ENCODE measurements around the gene PTPN1. TPM values are rescaled to one million over a fixed set of nuclear protein-coding genes. Genes with fewer than 3 reads are reported as not detected.
"Not testable (repeated sequence)": the region's sequence is repeated elsewhere in the genome, so short reads cannot be mapped to it uniquely, and the experiment has no call there.

Gene PTPN1
- total RNA-seq, 4 donors from 2014 or later: 13.8 to 40.4 (median 22.0) TPM

- Histone ChIP-seq H3K4me1 (peaks cover 0 to 6% (median 1%) of the 10 kb centered on the region in 4 donors), H3K4me3 (no peak overlapping the region), H3K36me3 (no peaks in the 10 kb centered on the region), H3K27me3 (no peaks in the 10 kb centered on the region), H3K27ac (peak overlapping the region; percentile 31 to 69 (median 48)), H3K9me3 (no peaks in the 10 kb centered on the region)
- no peak for TF ChIP-seq CTCF (IDR thresholded peaks at IDR 0.05)
- no peak for TF ChIP-seq POLR2A (IDR thresholded peaks at IDR 0.05)
- DNase-seq: no peak
Observed at GRCh38 chr20:50501972-50502745, 8.0 kb upstream of the PTPN1 start.

GRCh38 chr20:50504231-50504823 lies 5.9 kb upstream of the PTPN1 start:
- TF ChIP-seq POLR2A (IDR thresholded peaks at IDR 0.05): no peak
- peak in 5 of 6 experiments; percentile 15 to 39 (median 24) for TF ChIP-seq CTCF (IDR thresholded peaks at IDR 0.05)
- DNase-seq: no peak
- H3K9me3 ChIP-seq: no peaks in the 10 kb centered on the region
- H3K4me3 ChIP-seq: no peak overlapping the region
- H3K27ac ChIP-seq: peak overlapping the region; percentile 22 to 69 (median 33)
- no peaks in the 10 kb centered on the region for H3K27me3 ChIP-seq
- H3K4me1 ChIP-seq: peaks cover 0 to 9% (median 1%) of the 10 kb centered on the region in 4 donors
- H3K36me3 ChIP-seq: no peaks in the 10 kb centered on the region

- no peak for DNase-seq
- Histone ChIP-seq H3K4me1 (peaks cover 0 to 16% (median 6%) of the 10 kb centered on the region in 4 donors), H3K4me3 (no peak overlapping the region), H3K27ac (no peak overlapping the region), H3K36me3 (no peaks in the 10 kb centered on the region), H3K9me3 (no peaks in the 10 kb centered on the region), H3K27me3 (no peaks in the 10 kb centered on the region)
- TF ChIP-seq CTCF (IDR thresholded peaks at IDR 0.05) (no peak), POLR2A (IDR thresholded peaks at IDR 0.05) (no peak)
Observed at GRCh38 chr20:50506270-50506579, 4.0 kb upstream of the PTPN1 start.

GRCh38 chr20:50507745-50508144 lies 2.4 kb upstream of the PTPN1 start:
- not testable (repeated sequence) for H3K4me3 ChIP-seq, H3K36me3 ChIP-seq, H3K27ac ChIP-seq, H3K9me3 ChIP-seq, H3K27me3 ChIP-seq, DNase-seq
- peaks cover 0 to 31% (median 9%) of the 10 kb centered on the region in 4 donors for H3K4me1 ChIP-seq

- no peak overlapping the region for H3K4me3 ChIP-seq
- no peaks in the 10 kb centered on the region for H3K9me3 ChIP-seq
- no peaks in the 10 kb centered on the region for H3K27me3 ChIP-seq
- peaks cover 0 to 36% (median 11%) of the 10 kb centered on the region in 4 donors for H3K4me1 ChIP-seq
- no peaks in the 10 kb centered on the region for H3K36me3 ChIP-seq
- TF ChIP-seq POLR2A (IDR thresholded peaks at IDR 0.05) (no peak), CTCF (IDR thresholded peaks at IDR 0.05) (no peak)
- DNase-seq: no peak
- no peak overlapping the region for H3K27ac ChIP-seq
Observed at GRCh38 chr20:50508171-50508755, 1.9 kb upstream of the PTPN1 start.

Measured in Peyer's patch (tissue), 4 donors.